GM21367 (cell line): ENCODE results near the gene STARD13.

Experiments
- ATAC-seq: cut with Tn5 transposase; IDR thresholded peaks from one replicate; pipeline ENCODE4 v1.9.1; 2021; ENCODE audit not compliant: unreplicated experiment

STARD13 gene

DNA sequence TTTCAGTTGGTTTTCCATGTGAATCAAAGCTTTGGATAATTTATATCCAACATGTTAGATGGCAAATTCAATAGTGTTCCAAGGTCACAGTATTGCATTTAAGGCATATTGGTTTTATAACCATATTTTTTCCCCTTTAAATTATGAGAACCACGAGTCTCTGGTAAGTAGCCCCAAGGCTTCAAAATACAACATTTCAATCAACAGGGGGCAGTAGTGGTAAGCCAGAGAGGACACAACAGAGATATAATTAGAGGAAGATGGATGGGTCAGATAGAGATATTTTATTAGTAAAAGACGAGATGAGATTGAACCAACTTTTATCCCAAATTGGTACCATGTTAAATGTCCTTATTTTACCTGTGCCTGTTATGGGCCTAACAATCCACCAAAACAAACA is 216.2 kb downstream of the STARD13 start:
- ATAC-seq = no peak

DNA sequence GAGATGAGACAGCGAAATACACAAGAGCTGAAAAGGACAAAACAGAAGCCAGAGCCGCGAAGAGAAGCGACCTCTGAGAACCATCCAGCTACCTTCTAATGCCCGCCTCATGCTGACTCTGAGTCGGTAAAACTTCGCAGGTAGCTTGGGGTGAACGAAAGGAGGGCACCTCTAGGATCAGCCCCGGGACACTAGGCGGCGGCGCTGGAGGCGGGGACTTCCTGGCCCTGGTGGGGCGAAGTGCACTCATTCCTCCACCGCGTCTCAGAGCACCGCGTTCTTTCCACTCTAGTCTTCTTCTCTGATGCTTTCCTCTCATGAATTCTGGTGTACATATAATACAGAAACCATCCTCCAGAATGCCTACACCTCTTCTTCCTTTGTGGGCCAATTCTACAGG is 219.2 kb downstream of the STARD13 start:
- ATAC-seq = no peak

DNA sequence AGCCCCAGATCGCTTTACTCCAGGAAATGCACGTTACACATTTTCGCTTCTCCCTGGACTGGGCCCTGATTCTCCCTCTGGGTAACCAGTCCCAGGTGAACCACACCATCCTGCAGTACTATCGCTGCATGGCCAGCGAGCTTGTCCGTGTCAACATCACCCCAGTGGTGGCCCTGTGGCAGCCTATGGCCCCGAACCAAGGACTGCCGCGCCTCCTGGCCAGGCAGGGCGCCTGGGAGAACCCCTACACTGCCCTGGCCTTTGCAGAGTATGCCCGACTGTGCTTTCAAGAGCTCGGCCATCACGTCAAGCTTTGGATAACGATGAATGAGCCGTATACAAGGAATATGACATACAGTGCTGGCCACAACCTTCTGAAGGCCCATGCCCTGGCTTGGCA is 224.7 kb downstream of the STARD13 start:
- ATAC-seq = no peak

DNA sequence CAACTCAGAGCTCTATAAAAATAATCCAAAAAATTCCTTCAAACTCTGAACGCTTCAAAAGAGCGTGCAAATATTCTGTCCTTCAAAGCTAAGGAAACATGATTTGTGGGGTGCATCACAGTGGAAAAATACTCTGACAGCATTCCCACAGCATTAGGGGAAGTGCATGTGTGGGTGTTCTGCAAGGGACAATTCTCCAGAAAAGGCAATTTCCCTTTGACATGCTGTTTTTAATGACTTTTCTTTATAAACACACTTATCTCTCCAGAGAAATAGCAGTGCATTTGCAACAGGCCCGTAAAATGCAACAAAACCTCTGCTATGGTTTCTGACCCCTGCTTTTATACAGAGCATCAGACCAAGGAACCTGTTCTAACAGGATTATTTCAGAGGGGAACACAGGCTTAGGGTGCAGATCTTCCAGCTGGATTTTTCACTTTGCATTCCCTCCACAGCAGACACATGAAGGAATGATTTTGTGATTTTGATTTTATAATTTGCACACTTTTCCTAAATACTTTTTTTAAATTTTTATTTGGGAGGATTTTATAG is 226.7 kb downstream of the STARD13 start:
- ATAC-seq = no peak

DNA sequence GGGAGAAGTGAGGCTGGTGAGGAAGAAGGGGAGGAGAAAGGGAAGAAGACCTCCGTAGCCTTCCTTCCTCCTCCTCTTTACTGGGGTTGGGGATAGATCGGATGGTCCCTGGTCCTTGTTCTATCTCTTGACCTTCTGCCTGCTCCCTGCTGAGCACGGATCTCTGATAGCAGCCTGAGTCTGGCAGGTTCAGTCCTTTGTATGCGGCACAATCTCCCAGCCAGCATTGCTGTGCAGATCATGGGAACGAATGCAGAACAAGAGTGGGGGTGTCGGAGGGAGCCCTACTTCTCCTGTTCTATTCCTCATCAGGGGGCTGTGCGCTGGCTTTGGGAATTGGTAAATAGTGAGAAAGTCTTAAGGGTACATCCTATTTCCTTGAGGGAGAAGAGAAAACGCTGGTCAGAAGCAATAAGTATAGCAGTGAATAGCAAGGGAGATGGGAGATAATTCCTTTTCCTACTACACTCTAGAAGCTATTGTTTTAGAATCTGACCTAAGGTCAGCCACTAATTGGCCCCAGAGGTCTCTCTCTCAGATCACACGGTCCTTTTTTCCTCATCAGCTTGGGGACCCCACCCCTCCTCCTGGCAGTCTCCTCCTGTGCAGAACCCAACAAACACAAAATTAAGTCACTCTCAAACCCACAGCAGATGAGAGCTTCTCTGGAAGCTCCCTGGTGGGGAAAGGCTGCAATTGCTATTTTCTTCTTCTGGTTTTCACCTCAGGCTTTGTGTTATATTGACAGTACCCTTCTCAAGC is 228.4 kb downstream of the STARD13 start:
- ATAC-seq = no peak

DNA sequence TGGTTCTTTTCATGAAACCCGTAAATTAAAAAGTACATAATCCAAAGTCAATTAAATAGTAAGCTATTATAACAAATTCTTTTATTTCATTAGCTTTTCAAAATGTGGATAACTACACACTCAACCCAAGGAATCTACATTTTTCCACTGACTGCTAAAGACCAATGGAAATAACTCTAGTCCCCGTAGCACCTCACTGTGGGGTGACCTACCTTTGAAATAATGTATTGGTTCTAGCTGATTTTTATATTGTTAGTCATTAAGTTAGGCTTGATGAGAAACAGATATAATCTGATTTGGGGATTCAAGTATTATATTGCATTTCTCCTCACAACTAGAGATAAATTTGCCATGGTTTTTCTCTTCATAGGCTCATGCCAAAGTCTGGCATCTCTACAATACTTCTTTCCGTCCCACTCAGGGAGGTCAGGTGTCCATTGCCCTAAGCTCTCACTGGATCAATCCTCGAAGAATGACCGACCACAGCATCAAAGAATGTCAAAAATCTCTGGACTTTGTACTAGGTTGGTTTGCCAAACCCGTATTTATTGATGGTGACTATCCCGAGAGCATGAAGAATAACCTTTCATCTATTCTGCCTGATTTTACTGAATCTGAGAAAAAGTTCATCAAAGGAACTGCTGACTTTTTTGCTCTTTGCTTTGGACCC is 232.0 kb downstream of the STARD13 start:
- no peak for ATAC-seq
